HCT116 (cell line): ENCODE data around the gene DHRS7B. TPM values are rescaled to one million over a fixed set of nuclear protein-coding genes. Genes with fewer than 3 reads are reported as not detected.
A peak's percentile ranks its signal among the peaks of the same experiment; 100 is the strongest.

Experiments used
- ATAC-seq: fragments of 200-7000 bp; cut with Tn5 transposase; 2 replicates; pipeline ENCODE4 v1.9.1; 2020; ENCODE audit warnings: mild to moderate bottlenecking, moderate library complexity
- BruUV-seq: library from RNA; stranded (reverse); fragments of 400-500 nt; replicated peaks from 2 replicates; lab custom pipeline; 2021; lab: Mats Ljungman, UMichigan
- CTCF ChIA-PET: fragments of 300-600 bp; sonication (Branson Sonifier 250); formaldehyde crosslinking; loops from one replicate; lab custom pipeline; 2021; ENCODE audit warnings: antibody characterized with exemption; lab: Charles Lee
- POLR2A ChIA-PET: fragments of 300-600, 350-600 bp; sonication (Branson Sonifier 250); formaldehyde crosslinking; loops from one replicate; lab custom pipeline; 2021; ENCODE audit warnings: antibody characterized with exemption; lab: Charles Lee
- RAD21 ChIA-PET, 2 experiments: fragments of 300-600 bp; sonication (Branson Sonifier 250); formaldehyde crosslinking; loops; one replicate each; lab custom pipeline; 2023; ENCODE audit warnings: low total read pairs in 2 of 2; ENCODE audit not compliant: uncharacterized antibody in 2 of 2, unreplicated experiment in 2 of 2, low non-redundant PET in 1 of 2; lab: Charles Lee
- DNase-seq: peaks from one replicate; pipeline ENCODE4 v3.0.0-alpha.2; 2010; ENCODE audit warnings: low read depth, low spot score
- H2AFZ ChIP-seq: fragments of 200-600 bp; shearing (Covaris generic), sonication (generic); 2 replicates; pipeline ENCODE4 v1.6.1; 2017; ENCODE audit warnings: low read depth, mixed run types, mixed read lengths, antibody characterized with exemption, low read length; ENCODE audit not compliant: poor library complexity, severe bottlenecking
- H3K27ac ChIP-seq: 2 replicates; pipeline ENCODE4 v1.5.1; 2012; ENCODE audit warnings: low read depth, low read length
- H3K27me3 ChIP-seq: fragments of 200-600 bp; sonication (generic); 2 replicates; pipeline ENCODE4 v1.6.1; 2016; ENCODE audit warnings: mixed run types, low read length, mixed read lengths; ENCODE audit not compliant: insufficient read depth
- H3K36me3 ChIP-seq, 2 experiments: fragments of 200-500 bp in 1 of 2; fragments of 200-600 bp in 1 of 2; sonication (Bioruptor generic) in 1 of 2; sonication (generic) in 1 of 2; 2 replicates each; pipeline versions ENCODE4 v1.5.1 to v1.6.1; 2014 to 2016; ENCODE audit warnings: low read length in 2 of 2, inconsistent platforms in 1 of 2, mixed read lengths in 1 of 2, mixed run types in 1 of 2; ENCODE audit not compliant: insufficient read depth in 2 of 2, control insufficient read depth in 1 of 2
- H3K4me1 ChIP-seq, 2 experiments: fragments of 200-600 bp in 1 of 2; sonication (generic) in 1 of 2; 2 replicates each; pipeline versions ENCODE4 v1.5.1 to v1.6.1; 2012 to 2017; ENCODE audit warnings: low read length in 2 of 2, inconsistent platforms in 1 of 2, mild to moderate bottlenecking in 1 of 2, mixed read lengths in 1 of 2, mixed run types in 1 of 2, moderate library complexity in 1 of 2; ENCODE audit not compliant: insufficient read depth in 2 of 2, control insufficient read depth in 1 of 2
- H3K4me2 ChIP-seq: fragments of 200-600 bp; sonication (generic); 2 replicates; pipeline ENCODE4 v1.6.1; 2017; ENCODE audit warnings: mixed run types, low read length, mixed read lengths
- H3K4me3 ChIP-seq, 2 experiments: fragments of 200-600 bp in 1 of 2; sonication (generic) in 1 of 2; replicated peaks in 1 of 2; 2 replicates each; pipeline ENCODE4 v1.5.1; 2011 to 2016; ENCODE audit warnings: low read length in 2 of 2, control low read depth in 1 of 2, low read depth in 1 of 2, mild to moderate bottlenecking in 1 of 2, mixed read lengths in 1 of 2, mixed run types in 1 of 2
- H3K79me2 ChIP-seq: fragments of 200-600 bp; sonication (generic); 2 replicates; pipeline ENCODE4 v1.6.1; 2017; ENCODE audit warnings: mild to moderate bottlenecking, mixed run types, low read length, moderate library complexity, mixed read lengths; ENCODE audit not compliant: insufficient read depth
- H3K9ac ChIP-seq: fragments of 200-600 bp; sonication (generic); 2 replicates; pipeline ENCODE4 v1.6.1; 2016; ENCODE audit warnings: low read length, mixed read lengths
- H3K9me2 ChIP-seq: fragments of 200-600 bp; sonication (generic), shearing (Covaris generic); 2 replicates; pipeline ENCODE4 v1.6.1; 2017; ENCODE audit warnings: mixed run types, mild to moderate bottlenecking, moderate library complexity; ENCODE audit not compliant: insufficient read depth
- H3K9me3 ChIP-seq, 2 experiments: fragments of 200-500 bp in 1 of 2; fragments of 200-600 bp in 1 of 2; sonication (Bioruptor generic) in 1 of 2; sonication (generic) in 1 of 2; 2 replicates each; pipeline ENCODE4 v1.6.1; 2014 to 2017; ENCODE audit warnings: low read length in 2 of 2, mixed read lengths in 2 of 2, inconsistent platforms in 1 of 2, low read depth in 1 of 2, mild to moderate bottlenecking in 1 of 2, mixed run types in 1 of 2, moderate library complexity in 1 of 2; ENCODE audit not compliant: control insufficient read depth in 1 of 2, insufficient read depth in 1 of 2
- H4K20me1 ChIP-seq: fragments of 200-600 bp; sonication (generic), shearing (Covaris generic); 2 replicates; pipeline ENCODE4 v1.6.1; 2017; ENCODE audit warnings: mixed run types, mild to moderate bottlenecking, moderate library complexity; ENCODE audit not compliant: insufficient read depth
- CEBPB ChIP-seq: IDR thresholded peaks from 2 replicates; pipeline ENCODE4 v1.6.1; 2012; ENCODE audit warnings: low read depth
- CTCF ChIP-seq, 3 experiments: fragments of 200-600 bp in 1 of 3; sonication (generic) in 1 of 3; IDR thresholded peaks in 2 of 3; conservative IDR thresholded peaks in 1 of 3; 2 replicates each; pipeline ENCODE4 v1.5.1; 2012 to 2017; ENCODE audit warnings: low read depth in 2 of 3, low read length in 2 of 3, antibody characterized with exemption in 1 of 3, borderline replicate concordance in 1 of 3, control low read depth in 1 of 3, mild to moderate bottlenecking in 1 of 3, mixed read lengths in 1 of 3, mixed run types in 1 of 3, moderate library complexity in 1 of 3; ENCODE audit not compliant: insufficient read depth in 1 of 3
- EGR1 ChIP-seq: IDR thresholded peaks from 2 replicates; pipeline ENCODE4 v1.6.1; 2012; ENCODE audit warnings: low read depth
- ELF1 ChIP-seq: IDR thresholded peaks from 2 replicates; pipeline ENCODE4 v1.6.1; 2012; ENCODE audit warnings: low read depth, borderline replicate concordance
- EZH2 ChIP-seq: fragments of 200-600 bp; sonication (generic); IDR thresholded peaks from 2 replicates; pipeline ENCODE4 v1.6.1; 2017; ENCODE audit warnings: antibody characterized with exemption, mixed run types
- FOSL1 ChIP-seq: IDR thresholded peaks from 2 replicates; pipeline ENCODE4 v1.6.1; 2012; ENCODE audit warnings: low read depth
- RAD21 ChIP-seq: IDR thresholded peaks from 2 replicates; pipeline ENCODE4 v1.6.1; 2012; ENCODE audit warnings: low read depth, mild to moderate bottlenecking
- SP1 ChIP-seq: IDR thresholded peaks from 2 replicates; pipeline ENCODE4 v1.6.1; 2012; ENCODE audit warnings: low read depth
- TCF7L2 ChIP-seq: IDR thresholded peaks from 2 replicates; pipeline ENCODE4 v1.7.0; 2011; ENCODE audit warnings: borderline replicate concordance, inconsistent platforms; ENCODE audit not compliant: insufficient read depth, insufficient read length; ENCODE audit errors: extremely low read depth
- YY1 ChIP-seq: IDR thresholded peaks from 2 replicates; pipeline ENCODE4 v1.6.1; 2011; ENCODE audit warnings: low read length, low read depth, moderate library complexity, mild to moderate bottlenecking; ENCODE audit not compliant: insufficient replicate concordance; ENCODE audit errors: extremely low read depth
- ZNF274 ChIP-seq: fragments of 200-500 bp; sonication (Bioruptor generic); IDR thresholded peaks from 2 replicates; pipeline ENCODE4 v1.6.1; 2014; ENCODE audit warnings: mild to moderate bottlenecking, low read depth, low read length, inconsistent platforms
- intact Hi-C: fragments of 100-400 bp; cut with micrococcal nuclease; formaldehyde crosslinking; loops from 2 replicates; pipeline ENCODE4 v1.10.0; 2022
- total RNA-seq: library from RNA; stranded (reverse); gene quantifications from one replicate; pipeline ENCODE4 v1.2.1, GENCODE V29; 2021; ENCODE audit not compliant: unreplicated experiment

Gene DHRS7B
- total RNA-seq, 1 experiment from 2014 or later, result 19.6 TPM

DNA sequence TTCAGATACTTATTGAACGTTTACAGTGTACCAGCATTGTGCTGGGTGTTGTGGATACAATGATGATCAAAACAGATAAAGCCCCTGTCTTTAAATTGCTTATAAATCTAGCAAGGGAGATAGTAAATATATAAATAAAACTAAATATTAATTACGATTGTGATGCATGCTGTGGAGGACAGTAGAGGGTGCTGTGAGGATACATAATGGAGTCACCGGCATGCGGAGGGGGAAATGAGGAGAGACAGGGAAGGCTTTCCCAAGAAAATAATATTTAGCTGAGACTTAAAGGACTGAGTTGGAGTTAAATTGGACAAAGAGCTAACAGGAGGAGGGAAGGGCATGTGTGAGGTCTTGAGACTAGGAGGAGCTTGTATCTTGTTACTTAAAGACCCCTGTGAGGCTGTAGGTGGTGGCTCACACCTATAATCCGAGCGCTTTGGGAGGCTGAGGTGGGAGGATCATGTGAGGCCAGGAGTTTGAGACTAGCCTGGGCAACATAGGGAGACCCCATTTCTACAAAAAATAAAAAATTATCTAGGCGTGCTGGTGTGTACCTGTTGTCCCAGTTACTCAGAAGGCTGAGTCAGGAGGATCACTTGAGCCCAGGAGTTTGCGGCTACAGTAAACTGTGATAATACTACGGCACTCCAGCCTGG, 2.4 kb downstream of the DHRS7B start:
- peaks cover 8 to 16% of the 10 kb centered on the region in 2 experiments for H3K4me1 ChIP-seq
- no peak overlapping the region for H2AFZ ChIP-seq
- POLR2A ChIA-PET, result interaction anchor here (1.0 to 1.3 kb wide), 2 partner anchors 10 to 35 kb away, joined by 3 read pairs; no protein-coding TSS in a partner anchor
- H3K9ac ChIP-seq, result no peak overlapping the region
- CTCF ChIA-PET, result interaction anchor here (0.9 to 3.0 kb wide), 6 partner anchors 10 to 384 kb away, joined by 3 to 17 read pairs (median 4); no protein-coding TSS in a partner anchor
- no peaks in the 10 kb centered on the region for H3K27me3 ChIP-seq
- intact Hi-C loops, result loop anchor here (2.0 to 5.0 kb wide), 2 partner anchors 152 to 323 kb away; no protein-coding TSS in a partner anchor
- H4K20me1 ChIP-seq, result no peaks in the 10 kb centered on the region
- no peak overlapping the region for H3K27ac ChIP-seq
- H3K4me3 ChIP-seq, result no peak overlapping the region
- H3K9me3 ChIP-seq, result no peaks in the 10 kb centered on the region
- RAD21 ChIA-PET, result interaction anchor here in 1 of 2 experiments (0.6 kb wide), 1 partner anchor 86 kb away, joined by 7 read pairs; no protein-coding TSS in a partner anchor
- no peak overlapping the region for H3K4me2 ChIP-seq
- no peaks in the 10 kb centered on the region for H3K9me2 ChIP-seq
- TF ChIP-seq YY1 (no peak), RAD21 (peak; percentile 76), CEBPB (no peak), EZH2 (no peak), ELF1 (no peak), CTCF (IDR thresholded peaks at IDR 0.05 in 2 of 3, conservative IDR thresholded peaks at IDR 0.05 in 1 of 3; ENCODE audit: borderline replicate concordance in 1 of 3, insufficient read depth in 1 of 3, low read depth in 2 of 3, low read length in 2 of 3) (peak; percentile 32 to 60 (median 48); a peak in 5 of 6 replicates), SP1 (no peak), ZNF274 (no peak), FOSL1 (no peak), TCF7L2 (no peak), EGR1 (no peak)
- ATAC-seq (no peak), DNase-seq (no peak)
- no peaks in the 10 kb centered on the region for H3K36me3 ChIP-seq
- no TSS peak for BruUV-seq
- H3K79me2 ChIP-seq, result peaks cover 53% of the 10 kb centered on the region
